GM15510 (cell line): Measurements from ENCODE around the gene FCMR.

Experiments used
- POLR2A ChIP-seq: IDR thresholded peaks from 3 replicates; pipeline ENCODE4 v1.6.1; 2011; ENCODE audit warnings: borderline replicate concordance; ENCODE audit not compliant: insufficient read length; ENCODE audit errors: extremely low read depth

The FCMR gene

DNA sequence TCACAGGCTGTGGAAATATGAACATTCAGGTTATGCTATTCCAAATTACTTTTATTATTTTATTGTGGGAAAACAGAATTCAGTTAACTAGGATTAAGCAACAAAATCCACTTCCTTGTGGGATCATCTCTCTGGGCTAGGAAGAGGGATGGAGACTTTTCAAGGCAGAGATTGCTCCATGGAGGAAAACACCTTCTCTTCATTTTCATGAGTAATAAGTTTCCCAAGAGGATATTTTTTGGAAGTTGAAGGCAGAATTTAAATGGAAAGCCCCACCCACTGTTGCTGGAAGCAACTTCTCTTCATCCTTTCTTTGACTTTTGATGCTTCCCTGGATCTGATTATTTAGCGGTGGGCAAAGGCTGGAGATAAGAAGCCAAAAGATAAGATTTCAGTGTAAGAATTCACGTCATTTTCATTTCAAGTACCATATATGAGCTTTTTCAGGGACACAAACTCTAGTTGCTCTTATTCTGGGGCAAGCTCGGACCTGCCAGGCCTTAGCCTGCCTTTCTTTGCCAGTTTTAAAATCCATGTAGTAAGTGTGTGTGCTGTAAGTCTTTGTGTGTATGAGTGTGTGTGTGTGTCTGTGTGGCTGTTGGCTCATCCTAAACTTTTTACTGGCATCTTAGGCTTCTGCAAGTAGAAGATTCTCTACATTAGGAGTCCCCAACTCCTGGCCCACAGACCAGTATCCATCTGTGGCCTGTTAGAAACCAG, 36.2 kb downstream of the FCMR start:
- no peak for TF ChIP-seq POLR2A

DNA sequence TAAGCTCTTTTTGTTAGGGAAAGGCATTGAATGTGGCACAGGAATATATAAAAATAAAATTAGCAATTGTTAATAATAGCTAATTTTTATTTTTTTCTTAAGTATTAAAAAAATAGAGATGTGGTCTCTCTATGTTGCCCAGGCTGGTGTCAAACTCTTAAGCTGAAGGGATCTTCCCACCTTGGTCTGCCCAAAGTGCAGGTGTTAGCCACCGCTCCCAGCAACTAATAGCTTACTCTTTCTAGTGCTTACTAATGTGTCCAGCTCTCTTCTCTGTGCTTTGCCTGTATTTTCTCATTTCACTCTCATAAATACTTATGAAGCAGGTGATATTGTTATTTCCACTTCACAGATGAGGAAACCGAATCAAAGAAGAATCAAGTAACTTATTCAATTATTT, 37.9 kb downstream of the FCMR start:
- no peak for TF ChIP-seq POLR2A

DNA sequence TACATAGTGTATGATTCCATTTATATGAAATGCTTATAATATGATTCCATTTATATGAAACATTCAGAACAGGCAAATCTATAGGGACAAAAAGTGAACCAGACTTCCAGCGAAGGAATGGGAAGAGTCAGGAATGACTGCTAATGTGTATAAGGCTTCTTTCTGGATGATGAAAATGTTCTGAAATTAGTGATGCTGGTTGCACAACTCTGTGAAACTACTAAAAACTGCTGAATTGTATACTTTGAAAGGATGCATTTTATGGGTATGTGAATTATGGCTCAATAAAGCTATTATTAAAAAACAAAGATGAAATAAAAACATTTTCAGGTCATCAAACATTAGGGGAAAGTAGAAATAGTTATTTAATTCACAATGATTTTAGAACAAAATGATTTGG, 38.6 kb downstream of the FCMR start:
- TF ChIP-seq POLR2A, result no peak

DNA sequence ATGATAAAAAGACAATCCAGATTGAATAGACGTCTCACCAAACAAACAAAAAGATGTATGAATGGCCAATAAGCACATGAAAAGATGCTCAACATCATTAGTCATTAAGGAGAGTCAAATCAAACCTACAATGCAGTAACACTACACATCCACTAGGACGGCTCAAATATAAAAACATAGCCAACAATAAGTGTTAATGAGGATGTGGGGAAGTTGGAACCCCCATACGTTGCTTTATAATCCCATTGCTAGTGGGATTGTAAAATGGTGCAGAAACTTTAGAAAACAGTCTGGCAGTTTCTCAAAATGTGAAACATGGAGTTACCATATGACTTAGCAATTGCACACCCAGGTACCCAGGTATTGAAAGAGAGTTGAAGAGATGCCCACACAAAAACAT, 39.2 kb downstream of the FCMR start:
- TF ChIP-seq POLR2A, result no peak

DNA sequence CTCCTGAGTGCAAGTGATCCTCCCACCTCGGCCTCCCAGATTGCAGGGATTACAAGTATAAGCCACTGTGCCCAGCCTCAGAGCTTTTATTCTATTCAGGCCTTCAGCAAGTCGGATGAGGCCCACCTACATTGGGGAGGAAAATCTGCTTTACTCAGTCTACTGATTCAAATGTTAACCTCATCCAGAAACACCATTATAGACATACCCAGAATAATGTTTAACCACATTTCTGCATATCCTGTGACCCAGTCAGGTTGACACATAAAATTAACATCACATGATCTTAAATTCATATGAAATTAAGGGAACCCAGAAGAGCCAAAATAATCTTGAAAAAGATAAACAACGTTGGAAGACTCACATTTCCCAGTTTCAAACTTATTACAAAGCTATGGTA, 41.4 kb downstream of the FCMR start:
- no peak for TF ChIP-seq POLR2A

DNA sequence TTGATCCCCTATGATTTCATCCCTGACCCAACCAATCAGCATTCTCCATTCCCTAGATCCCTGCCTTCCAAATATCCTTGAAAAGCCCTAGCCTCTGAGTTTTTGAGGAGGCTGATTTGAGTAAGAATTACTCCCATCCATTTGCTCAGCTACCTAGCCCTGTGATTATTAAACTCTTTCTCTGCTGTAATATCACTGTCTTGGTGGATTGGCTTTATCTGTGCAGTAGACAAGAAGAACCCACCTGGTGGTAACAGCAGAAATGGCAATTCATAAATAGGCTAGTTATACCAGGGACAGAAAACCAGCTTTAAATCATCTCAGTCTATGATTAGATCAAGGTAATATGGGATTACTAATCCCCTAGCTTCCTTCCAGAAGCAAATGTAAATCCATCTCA, 43.3 kb downstream of the FCMR start:
- TF ChIP-seq POLR2A, result no peak

DNA sequence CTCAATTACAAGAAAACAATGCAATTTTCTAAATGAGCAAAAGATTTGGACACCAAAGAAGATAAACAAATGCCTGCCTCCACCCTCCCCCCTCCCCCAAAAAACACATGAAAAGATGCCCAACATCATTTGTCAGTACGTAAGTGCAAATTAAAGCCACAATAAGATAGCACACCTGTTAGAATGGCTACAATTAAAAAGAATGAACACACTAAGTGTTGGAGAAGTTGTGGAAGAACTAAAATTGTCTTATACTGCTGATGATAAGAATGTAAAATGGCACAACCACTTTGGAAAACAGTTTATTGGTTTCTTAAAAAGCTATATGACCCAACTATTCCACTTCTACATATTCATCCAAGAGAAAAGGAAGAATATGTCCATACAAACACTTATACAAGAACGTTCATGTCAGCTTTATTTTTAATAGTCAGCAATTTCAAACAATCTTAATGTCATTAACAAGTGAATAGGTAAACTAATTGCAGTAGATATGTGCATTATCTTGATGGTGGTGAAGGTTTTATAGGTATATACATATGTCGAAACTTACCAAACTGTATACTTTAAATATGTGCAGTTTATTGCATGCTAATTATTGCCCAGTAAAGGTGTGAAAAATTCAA, 45.9 kb downstream of the FCMR start:
- TF ChIP-seq POLR2A, result no peak

DNA sequence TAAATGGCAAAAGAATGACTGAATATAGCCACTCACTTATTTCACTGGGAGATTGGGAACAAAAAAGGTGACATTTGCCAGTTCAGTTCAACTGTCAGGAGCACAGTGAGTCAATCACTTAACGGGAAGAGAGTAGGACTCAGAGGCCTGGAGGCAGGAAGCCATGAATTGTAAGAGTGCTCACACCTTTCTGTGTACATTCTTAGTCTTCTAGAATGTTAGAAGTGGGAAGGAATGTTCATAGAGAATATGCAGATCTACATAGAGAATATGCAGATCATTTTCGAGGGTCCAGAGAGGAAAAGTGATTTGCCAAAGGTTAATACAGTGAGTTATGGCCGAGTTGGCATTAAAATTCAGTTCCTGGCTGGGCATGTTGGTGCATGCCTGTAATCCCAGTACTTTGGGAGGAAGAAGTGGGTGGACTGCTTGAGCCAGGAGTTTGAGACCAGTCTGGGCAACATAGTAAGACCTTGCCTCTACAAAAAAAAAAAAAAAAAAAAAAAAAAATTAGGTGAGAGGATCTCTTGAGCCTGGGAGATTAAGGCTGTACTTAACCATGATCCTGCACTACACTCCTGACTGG, 48.0 kb downstream of the FCMR start:
- no peak for TF ChIP-seq POLR2A

DNA sequence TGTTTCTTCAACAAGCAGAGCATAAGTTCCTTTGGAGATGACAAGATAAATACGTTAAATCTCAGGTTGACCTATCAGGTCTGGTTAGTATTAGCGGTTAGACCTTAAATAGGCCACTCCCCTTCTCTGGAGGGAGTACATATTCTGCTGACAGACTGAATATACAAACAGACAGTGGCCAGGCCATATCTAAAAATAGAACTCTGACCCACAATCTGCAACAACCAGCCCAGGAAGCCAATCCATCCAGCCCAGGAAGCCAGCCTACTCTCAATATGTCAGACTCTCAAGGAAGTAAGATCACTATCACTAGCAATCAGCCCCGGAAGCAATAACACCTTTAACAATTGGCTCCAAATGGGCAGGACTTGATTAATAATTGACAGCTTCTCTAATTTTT, 49.6 kb downstream of the FCMR start:
- no peak for TF ChIP-seq POLR2A

DNA sequence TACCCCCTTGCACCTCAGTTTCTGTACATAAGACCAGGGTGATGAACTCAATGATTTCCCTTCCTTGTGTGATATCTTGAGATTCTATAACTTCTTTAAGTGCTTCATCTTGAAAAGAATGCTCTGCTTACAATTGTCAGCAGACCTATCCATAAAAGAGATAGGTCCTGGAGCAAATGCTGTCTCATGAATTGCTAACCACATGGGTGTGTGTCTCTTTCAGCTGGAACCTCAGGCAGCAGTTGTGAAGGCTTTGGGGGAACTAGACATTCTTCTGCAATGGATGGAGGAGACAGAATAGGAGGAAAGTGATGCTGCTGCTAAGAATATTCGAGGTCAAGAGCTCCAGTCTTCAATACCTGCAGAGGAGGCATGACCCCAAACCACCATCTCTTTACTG, 53.5 kb downstream of the FCMR start:
- TF ChIP-seq POLR2A, result no peak

DNA sequence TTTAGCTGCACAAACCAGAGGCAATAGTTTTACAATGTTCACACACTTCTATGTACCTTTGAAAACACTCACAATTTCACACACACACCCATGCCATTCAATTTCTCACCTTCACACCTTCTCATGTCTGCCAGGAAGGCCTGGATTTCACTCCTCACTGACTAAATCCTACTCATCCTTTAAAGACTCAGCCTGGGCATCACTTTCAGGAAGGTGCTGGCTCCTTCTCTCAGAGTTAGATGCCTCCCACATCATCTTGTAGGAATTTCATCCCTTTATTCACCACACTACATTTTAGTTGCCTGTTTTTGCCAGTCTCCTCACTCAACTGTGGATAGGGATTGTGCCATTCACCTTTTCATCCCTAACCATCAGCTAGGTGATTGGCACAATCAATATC, 54.0 kb downstream of the FCMR start:
- TF ChIP-seq POLR2A, result no peak

DNA sequence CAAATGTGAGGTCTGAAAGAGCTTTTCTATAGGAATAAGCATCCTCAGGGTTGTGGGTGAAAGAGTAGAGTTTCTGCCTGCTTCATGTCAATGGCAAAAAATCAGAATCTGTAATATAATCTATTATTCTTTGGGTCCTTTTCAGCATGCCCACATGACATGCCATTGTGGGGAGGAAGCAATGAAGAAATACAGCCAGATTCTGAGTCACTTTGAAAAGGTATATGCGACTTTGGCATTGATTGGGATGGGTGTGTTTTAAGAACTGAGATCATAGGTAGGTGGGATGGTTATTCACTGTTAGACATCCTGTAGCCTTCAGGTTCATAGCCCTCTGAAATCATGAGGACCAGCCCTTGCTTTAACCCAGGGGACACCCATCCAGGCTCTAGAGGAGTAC, 54.5 kb downstream of the FCMR start:
- TF ChIP-seq POLR2A, result no peak

DNA sequence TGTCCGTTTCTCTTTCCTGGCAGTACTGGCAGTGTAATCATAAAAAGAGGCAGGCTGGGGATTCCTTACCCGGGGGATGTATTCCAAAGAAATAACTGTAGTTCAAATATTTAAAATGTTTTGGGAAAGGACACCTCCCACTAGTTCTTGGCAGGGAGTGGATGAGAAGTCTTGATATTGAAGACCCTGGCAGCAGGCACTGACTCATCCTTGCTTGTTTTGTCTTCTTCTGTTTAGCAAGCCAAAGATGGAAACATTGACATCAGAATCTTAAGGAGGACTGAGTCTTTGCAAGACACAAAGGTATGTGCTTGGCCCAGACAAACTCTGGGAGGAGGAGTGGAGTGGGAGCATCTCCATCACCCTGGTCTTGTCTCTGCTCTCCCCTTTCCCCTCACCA, 55.7 kb downstream of the FCMR start:
- TF ChIP-seq POLR2A, result no peak

DNA sequence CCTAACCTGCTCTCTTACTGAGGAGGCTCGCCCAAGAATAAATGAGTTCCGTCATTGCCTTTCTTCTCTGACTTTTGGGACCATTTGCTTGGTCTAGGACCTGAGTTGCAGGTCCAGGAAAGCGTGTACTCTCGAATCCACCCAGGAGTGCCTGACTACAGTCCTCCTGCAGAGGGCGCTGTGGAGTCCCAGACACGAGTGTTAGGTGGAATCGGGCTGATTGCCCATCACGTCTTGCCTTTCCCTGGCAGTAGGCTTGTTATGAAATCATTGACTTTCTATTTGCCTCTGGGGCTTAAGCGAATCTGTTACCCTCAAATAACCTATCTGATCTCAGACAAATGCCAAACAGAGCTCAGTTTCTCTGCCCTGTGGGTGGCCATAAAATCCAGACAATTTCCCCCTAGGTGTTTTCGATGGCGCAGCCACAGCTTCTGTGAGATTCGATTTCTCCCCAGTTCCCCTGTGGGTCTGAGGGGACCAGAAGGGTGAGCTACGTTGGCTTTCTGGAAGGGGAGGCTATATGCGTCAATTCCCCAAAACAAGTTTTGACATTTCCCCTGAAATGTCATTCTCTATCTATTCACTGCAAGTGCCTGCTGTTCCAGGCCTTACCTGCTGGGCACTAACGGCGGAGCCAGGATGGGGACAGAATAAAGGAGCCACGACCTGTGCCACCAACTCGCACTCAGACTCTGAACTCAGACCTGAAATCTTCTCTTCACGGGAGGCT, 56.6 kb downstream of the FCMR start, which contains the start of gene IL20:
TSS of gene IL20 (plus strand) at position 685 of the 733 bp plus-strand sequence. CDS start 230 bp downstream, outside the sequence.
- TF ChIP-seq POLR2A, result no peak

DNA sequence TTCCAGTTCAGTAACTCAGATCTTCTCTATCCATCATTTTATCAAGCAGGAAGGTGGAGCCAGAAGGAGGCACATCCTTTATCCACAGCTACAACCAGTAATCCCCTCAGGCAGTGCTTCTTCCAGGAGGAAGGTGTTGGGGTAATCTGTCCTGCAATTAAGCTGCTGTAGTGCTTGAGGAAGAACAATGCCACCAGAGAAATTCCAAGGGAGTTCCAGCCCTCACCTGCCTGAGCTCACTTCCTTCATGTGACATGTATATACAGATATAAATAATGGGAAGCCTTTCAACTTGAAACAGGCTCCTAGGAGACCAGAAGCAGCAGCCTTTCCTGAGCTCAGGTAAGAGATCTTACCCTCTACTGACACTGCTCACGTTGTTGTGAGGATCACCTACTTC, 58.5 kb downstream of the FCMR start:
- TF ChIP-seq POLR2A, result no peak
